Hypothalamus (tissue), 51 donors: ENCODE data around the gene TECR.
"Not testable (repeated sequence)": the region's sequence is repeated elsewhere in the genome, so short reads cannot be mapped to it uniquely, and the experiment has no call there.

Source experiments
- DNase-seq, 51 donors: peaks; one replicate each; lab custom pipeline; 2025; lab: John Stamatoyannopoulos, UW

TECR gene

GRCh38 chr19:14577264-14577663 lies 47.9 kb downstream of the TECR start:
- no peak for DNase-seq

GRCh38 chr19:14577885-14578427 lies 48.6 kb downstream of the TECR start:
- no peak for DNase-seq

- DNase-seq, result no peak
These were observed 51.3 kb downstream of the TECR start for GRCh38 chr19:14580623-14581237.

GRCh38 chr19:14582894-14583340 lies 53.5 kb downstream of the TECR start, which contains the start of gene CLEC17A:
TSS of gene CLEC17A (plus strand) at chr19:14583084. CDS start at chr19:14583161, 77 bp downstream.
- no peak for DNase-seq

- DNase-seq, result not testable (repeated sequence)
These were observed 55.0 kb downstream of the TECR start for GRCh38 chr19:14584372-14584771.

GRCh38 chr19:14585187-14585586 lies 55.8 kb downstream of the TECR start:
- DNase-seq, result not testable (repeated sequence)

GRCh38 chr19:14589433-14589832 lies 60.0 kb downstream of the TECR start:
- DNase-seq, result not testable (repeated sequence)

- no peak for DNase-seq
These were observed 66.2 kb downstream of the TECR start for GRCh38 chr19:14595558-14595957.

GRCh38 chr19:14599548-14600147 lies 70.3 kb downstream of the TECR start:
- DNase-seq, result no peak

GRCh38 chr19:14603990-14604387 lies 74.6 kb downstream of the TECR start:
- no peak for DNase-seq

GRCh38 chr19:14606627-14607026 lies 77.2 kb downstream of the TECR start:
- no peak for DNase-seq

- no peak for DNase-seq
These were observed 81.7 kb downstream of the TECR start for GRCh38 chr19:14611051-14611450.

GRCh38 chr19:14612242-14612641 lies 82.8 kb downstream of the TECR start:
- not testable (repeated sequence) for DNase-seq

GRCh38 chr19:14612657-14613056 lies 83.3 kb downstream of the TECR start:
- no peak for DNase-seq

GRCh38 chr19:14613399-14614098 lies 84.2 kb downstream of the TECR start:
- not testable (repeated sequence) for DNase-seq

- DNase-seq, result peak in 3 of 51 donors; percentile 1 to 4 (median 1)
These were observed 84.7 kb downstream of the TECR start for GRCh38 chr19:14614099-14614412.
